Left renal pelvis (tissue), 4 donors: ENCODE measurements around the gene ZFP92. TPM values are rescaled to one million over a fixed set of nuclear protein-coding genes. Genes with fewer than 3 reads are reported as not detected.

Source experiments
- DNase-seq, 4 donors: peaks; one replicate each; pipeline ENCODE4 v3.0.0-alpha.2; 2013; ENCODE audit warnings: low read depth in 4 of 4, low spot score in 3 of 4
- polyA plus RNA-seq, 4 donors: library from polyadenylated mRNA; unstranded; fragments of 120-200 nt; gene quantifications; one replicate each; pipeline ENCODE4 v1.2.1, GENCODE V29; 2013; ENCODE audit not compliant: insufficient read length in 4 of 4

Gene ZFP92
- polyA plus RNA-seq, 4 donors = 0.31 to 1.2 (median 0.90) TPM

GRCh38 chrX:153433781-153434285 lies 22.6 kb downstream of the ZFP92 start:
- DNase-seq = no peak

GRCh38 chrX:153434801-153435200 lies 23.5 kb downstream of the ZFP92 start:
- DNase-seq = no peak

DNA sequence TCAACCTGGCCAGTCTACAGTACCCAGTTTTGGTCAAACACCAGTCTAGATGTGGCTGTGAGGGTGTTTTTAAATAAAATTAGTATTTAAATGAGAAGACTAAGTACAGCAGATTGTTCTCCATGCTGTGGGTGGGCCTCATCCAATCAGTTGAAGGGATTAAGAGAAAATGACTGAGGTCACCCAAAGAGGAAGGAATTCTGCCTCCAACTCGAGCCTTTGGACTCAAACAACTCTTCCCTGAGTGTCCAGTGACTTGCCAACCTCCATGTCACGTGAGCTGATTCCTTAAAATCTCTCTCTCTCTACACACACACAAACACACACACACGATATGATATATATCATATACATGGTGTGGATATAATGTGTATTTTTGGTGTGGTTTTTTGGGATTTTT lies 24.6 kb downstream of the ZFP92 start:
- DNase-seq = no peak

- DNase-seq = peak in 1 of 4 donors; percentile 6
These were observed 27.3 kb downstream of the ZFP92 start for GRCh38 chrX:153438532-153438931.

DNA sequence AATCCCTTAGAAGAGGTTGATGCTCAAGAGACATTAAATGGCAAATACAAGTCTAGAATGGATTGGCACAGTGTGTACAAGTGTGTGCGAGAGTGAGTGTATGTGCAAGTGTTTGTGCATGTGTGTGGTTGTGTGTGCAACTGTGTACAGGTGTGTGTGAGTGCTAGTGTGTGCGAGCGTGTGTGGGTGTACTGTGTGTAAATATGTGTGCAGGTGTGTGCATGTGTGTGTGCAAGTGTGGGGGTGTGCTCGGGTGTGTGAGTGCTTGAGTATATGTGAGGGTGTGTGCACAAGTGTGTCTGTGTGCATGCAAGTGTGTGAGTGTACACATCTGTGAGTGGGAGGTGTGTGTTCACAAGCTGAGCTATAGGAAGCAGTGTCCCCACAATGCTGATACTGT lies 28.7 kb downstream of the ZFP92 start:
- no peak for DNase-seq

- no peak for DNase-seq
These were observed 29.4 kb downstream of the ZFP92 start for GRCh38 chrX:153440556-153441135.

DNA sequence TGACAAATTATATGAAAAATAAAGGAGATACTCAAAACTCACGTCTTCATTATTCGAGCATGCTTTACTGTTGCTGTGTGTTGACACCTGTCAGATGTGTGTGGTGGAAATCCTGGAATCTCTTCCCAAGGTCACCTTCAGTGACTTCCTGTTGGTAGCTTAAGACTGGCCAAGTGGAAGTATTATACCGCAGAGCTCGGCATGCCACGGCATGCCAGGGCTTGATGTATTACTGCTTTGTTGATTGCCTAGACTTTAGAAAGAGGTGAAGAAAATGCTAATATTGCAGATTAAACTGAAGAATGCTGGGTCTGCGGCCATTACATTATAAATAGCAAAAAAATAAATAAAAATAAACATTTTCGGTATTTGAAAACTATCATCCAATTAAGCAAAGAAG lies 30.0 kb downstream of the ZFP92 start:
- DNase-seq = no peak

DNA sequence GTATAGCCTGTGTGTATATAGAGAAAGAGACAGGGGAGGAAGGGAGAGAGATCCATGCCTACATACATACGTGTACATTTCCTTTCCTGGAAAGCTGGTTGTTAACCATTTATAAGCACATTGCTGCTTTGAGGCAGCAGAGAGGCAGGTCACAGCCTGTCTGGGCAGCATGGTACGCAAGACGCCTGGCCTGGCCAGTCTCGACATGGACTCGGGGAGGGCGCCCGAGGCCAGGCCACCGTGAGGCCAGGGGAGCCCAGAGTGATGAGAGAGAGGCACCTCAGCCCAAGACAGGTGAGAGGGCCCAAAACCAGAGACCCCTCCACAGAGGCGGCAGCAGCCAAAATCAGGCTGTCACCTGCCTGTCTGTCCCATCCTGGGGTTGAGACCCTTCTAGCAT lies 30.7 kb downstream of the ZFP92 start:
- DNase-seq = no peak

GRCh38 chrX:153442463-153442862 lies 31.2 kb downstream of the ZFP92 start:
- no peak for DNase-seq

DNA sequence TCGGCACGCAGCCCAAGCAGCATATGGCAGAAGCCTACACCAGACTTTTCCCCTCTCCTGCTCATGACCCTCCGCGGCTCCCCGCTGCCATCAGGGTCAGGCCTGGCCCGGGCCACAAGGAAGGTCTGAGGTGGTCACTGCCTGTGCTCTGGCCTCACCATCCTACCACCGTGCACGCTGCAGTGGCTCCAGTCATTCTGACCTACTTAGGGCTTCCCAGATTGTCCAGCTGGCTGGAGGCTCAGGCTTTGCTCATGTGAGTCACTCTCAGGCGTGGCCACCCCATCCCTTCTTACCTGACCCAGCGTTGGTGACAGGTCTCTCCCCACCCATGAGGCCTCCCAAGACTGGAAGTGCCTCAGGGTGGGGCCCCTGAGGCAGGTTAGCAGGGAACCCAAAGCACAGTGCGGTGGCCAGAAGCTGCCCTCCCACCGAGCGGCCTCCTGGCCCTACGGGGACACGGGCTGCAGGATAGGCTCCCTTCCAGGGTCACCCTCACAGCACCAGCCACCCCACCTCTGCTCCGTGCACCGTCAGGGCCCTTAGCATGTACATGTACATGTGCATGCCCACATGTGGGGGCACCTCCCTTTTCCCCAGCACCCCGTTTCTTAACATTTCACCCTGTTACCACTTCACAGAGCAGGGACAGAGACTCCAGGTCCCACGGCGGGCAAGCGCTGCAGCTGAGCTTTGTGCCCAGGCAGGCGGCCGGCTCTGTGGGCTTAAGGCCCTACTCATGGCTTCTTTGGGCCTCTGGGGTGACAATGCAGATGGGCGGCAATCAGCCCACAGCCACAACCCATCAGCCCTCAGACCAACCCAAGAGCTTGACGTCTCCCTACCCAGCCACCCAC lies 32.4 kb downstream of the ZFP92 start:
- DNase-seq = no peak

- DNase-seq = no peak
These were observed 33.2 kb downstream of the ZFP92 start for GRCh38 chrX:153444333-153445011.

GRCh38 chrX:153445106-153445855 lies 34.0 kb downstream of the ZFP92 start:
- no peak for DNase-seq

- no peak for DNase-seq
These were observed 34.8 kb downstream of the ZFP92 start, which contains the start of gene TREX2 for GRCh38 chrX:153445856-153446635. TSS of gene TREX2 (minus strand) at chrX:153446056. CDS start at chrX:153445430, 626 bp downstream.

GRCh38 chrX:153446636-153446936 lies 35.3 kb downstream of the ZFP92 start:
- no peak for DNase-seq

DNA sequence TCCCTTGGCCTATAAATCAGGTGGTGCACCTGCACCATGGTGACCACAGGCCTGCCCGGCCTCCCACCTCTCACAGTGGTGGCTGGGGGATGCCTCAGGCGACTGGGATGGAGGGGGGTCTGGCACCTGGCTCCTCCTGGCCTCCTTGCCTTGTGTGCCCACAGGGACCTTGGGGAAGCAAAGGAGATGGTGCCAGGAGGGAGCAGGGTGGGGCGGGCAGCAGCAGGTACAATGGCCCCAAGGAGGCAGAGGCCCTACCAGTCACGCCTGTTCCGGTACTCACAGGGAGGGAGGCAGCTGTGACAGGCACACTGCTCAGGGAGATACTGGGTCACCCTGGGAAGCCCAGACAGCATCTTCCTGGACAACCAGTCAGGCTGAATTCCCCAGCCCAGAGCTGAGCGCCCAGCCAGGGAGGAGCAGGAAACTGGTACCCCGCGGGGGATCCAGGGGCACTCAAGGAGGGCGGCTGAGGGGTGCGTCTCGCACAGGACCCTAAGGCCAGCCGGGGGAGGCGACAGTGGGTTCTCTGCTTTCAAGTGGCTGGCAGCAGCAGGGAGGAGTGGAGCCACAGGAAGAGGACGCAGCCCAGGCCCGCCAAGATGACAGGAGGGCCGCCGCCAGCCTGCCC lies 35.8 kb downstream of the ZFP92 start:
- no peak for DNase-seq

- DNase-seq = no peak
These were observed 36.3 kb downstream of the ZFP92 start for GRCh38 chrX:153447581-153447960.

DNA sequence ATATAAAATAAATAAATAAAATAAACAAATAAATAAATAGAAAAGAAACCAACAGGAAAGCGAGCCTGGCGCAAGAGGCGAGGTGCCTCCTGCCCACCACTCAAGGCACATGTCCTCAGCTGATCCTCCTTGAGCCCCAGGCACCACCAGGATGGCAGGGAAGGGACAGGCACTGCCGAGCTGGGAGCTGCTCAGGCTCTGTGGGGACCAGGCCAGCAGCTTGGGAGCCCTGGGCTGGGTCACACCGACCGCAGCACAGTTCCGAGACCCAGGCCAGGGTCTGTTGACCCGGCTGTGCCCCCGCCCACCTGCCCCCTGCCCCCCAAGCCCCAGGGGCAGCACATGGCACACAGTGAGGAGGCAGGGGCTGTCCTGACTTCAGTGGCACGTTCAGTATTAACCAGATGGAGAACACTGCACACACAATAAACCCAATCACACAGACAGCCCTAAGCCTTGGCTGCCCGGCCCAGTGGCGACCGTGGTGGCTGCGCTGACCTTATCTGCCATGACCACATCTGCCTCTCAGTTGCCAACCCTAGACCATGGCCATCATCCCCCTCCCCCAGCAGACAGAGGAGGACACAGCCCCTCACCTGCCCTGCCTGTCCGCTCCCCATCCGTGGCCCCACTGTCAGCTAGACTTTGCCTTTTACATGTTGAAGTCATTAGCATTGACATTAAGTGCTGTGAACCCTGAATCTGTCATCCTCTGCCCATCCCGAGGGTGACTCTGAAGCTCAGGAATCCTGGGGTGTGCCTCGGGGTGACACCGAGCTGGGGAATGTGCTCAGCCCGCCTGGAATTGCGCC lies 37.5 kb downstream of the ZFP92 start:
- DNase-seq = no peak

DNA sequence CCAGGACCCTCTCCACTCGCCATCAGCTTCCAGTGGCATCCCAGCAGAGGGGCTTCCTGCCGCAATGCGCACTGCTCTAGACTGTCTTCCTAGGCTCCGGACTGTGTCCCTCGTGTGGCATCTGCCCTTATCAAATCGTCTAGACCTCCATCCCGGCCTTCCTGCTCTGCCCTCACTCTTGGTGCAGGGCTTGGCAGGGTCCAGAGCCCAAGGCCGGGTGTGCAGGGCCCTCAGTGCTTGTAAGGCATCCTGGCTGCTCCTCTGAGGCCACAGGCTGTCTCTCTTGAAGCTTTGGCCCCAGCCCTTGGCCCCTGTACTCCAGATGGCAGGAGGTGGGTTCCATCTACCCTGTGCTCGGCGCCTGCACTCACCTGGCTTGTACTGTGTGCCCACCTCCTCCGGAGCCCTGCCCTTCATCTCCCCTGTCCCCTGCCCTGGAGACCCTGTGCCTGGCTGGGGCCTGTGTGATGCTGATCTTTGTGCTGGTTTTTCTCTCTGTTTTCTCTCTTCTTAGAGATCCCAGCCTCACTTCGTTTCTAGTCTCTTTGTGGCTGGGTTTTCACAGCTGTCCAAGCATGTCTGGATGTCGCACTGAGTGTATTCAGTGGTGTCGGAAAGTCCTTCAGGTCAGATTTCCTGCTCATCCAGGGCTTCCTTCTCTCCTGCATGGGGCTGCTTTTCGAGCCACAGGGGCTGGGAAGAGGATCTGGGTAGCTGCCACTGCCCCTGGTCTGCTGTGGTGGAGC lies 38.3 kb downstream of the ZFP92 start:
- no peak for DNase-seq
